RWPE1 (cell line): Measurements from ENCODE around the gene NINJ2.

Source experiments
- CTCF ChIA-PET: fragments of 350-600 bp; sonication (Branson Sonifier 250); formaldehyde crosslinking; extraction: SDS; loops from one replicate; lab custom pipeline; 2021; lab: Yijun Ruan, JAX
- POLR2A ChIA-PET: fragments of 400-600 bp; formaldehyde crosslinking; extraction: SDS; loops from one replicate; lab custom pipeline; 2020; ENCODE audit warnings: antibody characterized with exemption; ENCODE audit not compliant: low non-redundant PET; lab: Yijun Ruan, JAX
- DNase-seq: peaks from one replicate; pipeline ENCODE4 v3.0.0; 2012; ENCODE audit warnings: low spot score
- H3K27ac ChIP-seq: fragments of 450-650 bp; 2 replicates; pipeline ENCODE4 v1.5.1; 2017
- CTCF ChIP-seq: fragments of 450-650 bp; conservative IDR thresholded peaks from 2 replicates; pipeline ENCODE4 v1.5.1; 2017; ENCODE audit warnings: low read depth, mild to moderate bottlenecking

NINJ2 gene

DNA sequence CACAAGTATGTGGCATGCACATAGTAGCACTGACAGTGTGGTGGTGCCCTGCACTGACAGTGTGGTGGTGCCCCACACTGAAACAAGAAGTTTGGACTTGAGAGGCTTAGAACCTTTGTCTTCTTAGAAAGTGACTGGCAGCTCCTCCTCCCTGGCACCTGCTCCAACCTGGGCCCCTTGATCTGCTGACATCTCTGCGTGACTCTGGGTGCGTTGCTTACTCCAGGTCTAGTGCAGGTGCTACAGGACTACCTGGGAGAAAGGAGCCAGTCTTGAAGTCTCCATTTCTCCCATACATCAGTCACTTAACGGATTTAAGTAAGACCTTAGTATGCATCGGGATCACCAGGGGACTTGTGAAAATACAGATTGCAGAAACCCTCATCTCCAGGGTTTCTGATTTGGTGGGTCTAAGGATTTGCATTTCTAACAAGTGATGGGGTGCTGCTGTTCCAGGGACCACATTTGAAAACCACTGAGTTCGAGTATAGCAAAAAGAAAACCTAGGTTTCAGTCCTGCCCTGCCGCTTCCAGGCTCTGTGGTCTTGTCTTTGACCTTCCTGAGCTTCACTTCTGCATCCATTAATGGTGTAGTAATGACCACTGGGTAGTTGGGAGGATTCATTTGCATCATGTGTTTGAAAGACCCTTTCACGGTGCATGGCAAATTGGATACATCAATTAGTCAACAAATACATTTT lies 15.7 kb downstream of the NINJ2 start:
- POLR2A ChIA-PET: no interaction called here
- no peak overlapping the region for H3K27ac ChIP-seq
- CTCF ChIA-PET: no interaction called here

GRCh38 chr12:646442-647384 lies 16.5 kb downstream of the NINJ2 start:
- ChIA-PET CTCF (interaction anchor here (0.5 to 0.7 kb wide), 2 partner anchors 70 to 929 kb away, joined by 3 read pairs; no protein-coding TSS in a partner anchor), POLR2A (interaction anchor here (0.5 kb wide), 2 partner anchors 135 to 167 kb away, joined by 3 to 8 read pairs; no protein-coding TSS in a partner anchor)
- DNase-seq: no peak
- H3K27ac ChIP-seq: no peak overlapping the region
- TF ChIP-seq CTCF: no peak

More for the DNA sequence above, 15.7 kb downstream of the NINJ2 start:
- TF ChIP-seq CTCF: no peak
- DNase-seq: no peak

GRCh38 chr12:645563-646071 lies 17.6 kb downstream of the NINJ2 start:
- CTCF ChIA-PET: interaction anchor here (0.5 to 1.3 kb wide), 4 partner anchors 52 to 931 kb away, joined by 3 read pairs; partner anchors contain the start of gene WNK1
- no peak for TF ChIP-seq CTCF
- no peak overlapping the region for H3K27ac ChIP-seq
- DNase-seq: no peak
- POLR2A ChIA-PET: interaction anchor here (0.5 kb wide), 2 partner anchors 168 to 366 kb away, joined by 6 to 8 read pairs; no protein-coding TSS in a partner anchor

- ChIA-PET POLR2A (no interaction called here), CTCF (interaction anchor here (1.3 kb wide), 1 partner anchor 107 kb away, joined by 3 read pairs; the partner anchor contains the start of gene WNK1)
- TF ChIP-seq CTCF: no peak
- H3K27ac ChIP-seq: no peak overlapping the region
- no peak for DNase-seq
Measured at GRCh38 chr12:644818-645552, 18.3 kb downstream of the NINJ2 start.

DNA sequence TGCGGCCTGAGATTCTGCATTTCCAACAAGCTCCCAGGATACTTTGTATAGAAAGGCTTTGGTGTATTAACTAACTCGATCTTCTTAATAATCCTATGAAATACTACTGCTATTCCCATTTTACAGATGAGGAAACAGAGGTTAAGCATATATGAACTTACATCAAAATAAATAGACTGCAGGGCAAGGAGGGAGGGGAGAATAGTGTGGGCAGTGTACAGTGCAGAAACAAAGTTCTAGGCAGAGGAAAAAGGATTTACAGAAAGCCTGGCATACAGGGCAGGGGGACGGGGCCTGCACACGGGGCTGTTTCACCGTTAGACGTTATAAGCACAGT lies 19.0 kb downstream of the NINJ2 start:
- no peak for DNase-seq
- no peak overlapping the region for H3K27ac ChIP-seq
- no peak for TF ChIP-seq CTCF
- POLR2A ChIA-PET: no interaction called here
- CTCF ChIA-PET: interaction anchor here (0.7 to 1.6 kb wide), 2 partner anchors 69 to 110 kb away, joined by 3 to 5 read pairs; no protein-coding TSS in a partner anchor
